AG04450 (cell line): ENCODE measurements around the gene TPGS1. TPM values are rescaled to one million over a fixed set of nuclear protein-coding genes. Genes with fewer than 3 reads are reported as not detected.

Source experiments
- CTCF ChIA-PET: fragments of 300-600, 350-600 bp; formaldehyde crosslinking; extraction: SDS; loops from one replicate; lab custom pipeline; 2022; ENCODE audit warnings: antibody characterized with exemption, inconsistent platforms; lab: Charles Lee
- POLR2A ChIA-PET: fragments of 350-600 bp; formaldehyde crosslinking; extraction: SDS; loops from one replicate; lab custom pipeline; 2021; ENCODE audit warnings: antibody characterized with exemption, inconsistent platforms; lab: Yijun Ruan, JAX
- DNase-seq: peaks from one replicate; pipeline ENCODE4 v3.0.0-alpha.2; 2011; ENCODE audit warnings: low read depth, low spot score
- H3K27ac ChIP-seq: one replicate; pipeline ENCODE4 v1.5.1; 2012; ENCODE audit warnings: low read depth, low read length, control low read depth
- H3K27me3 ChIP-seq: one replicate; pipeline ENCODE4 v1.6.0; 2012; ENCODE audit warnings: low read length; ENCODE audit not compliant: control insufficient read depth, insufficient read depth
- H3K4me3 ChIP-seq: 2 replicates; pipeline ENCODE4 v1.5.1; 2011; ENCODE audit warnings: mild to moderate bottlenecking, low read depth, low read length, control low read depth
- H3K9me3 ChIP-seq: 2 replicates; pipeline ENCODE4 v1.5.1; 2012; ENCODE audit warnings: low read length; ENCODE audit not compliant: control insufficient read depth, insufficient read depth
- polyA plus RNA-seq: library from polyadenylated mRNA; depleted of rRNA; stranded (reverse); fragments of >200 nt; gene quantifications from 2 replicates; pipeline ENCODE4 v1.2.3, GENCODE V29; 2011
- TF ChIP-seq, protein P1 (sequence below): IDR thresholded peaks from 2 replicates; pipeline ENCODE4 v1.5.1; 2011; ENCODE audit warnings: low read depth, low read length, control low read depth, inconsistent platforms

The TPGS1 gene
- polyA plus RNA-seq, 1 experiment: 2.6 TPM

DNA sequence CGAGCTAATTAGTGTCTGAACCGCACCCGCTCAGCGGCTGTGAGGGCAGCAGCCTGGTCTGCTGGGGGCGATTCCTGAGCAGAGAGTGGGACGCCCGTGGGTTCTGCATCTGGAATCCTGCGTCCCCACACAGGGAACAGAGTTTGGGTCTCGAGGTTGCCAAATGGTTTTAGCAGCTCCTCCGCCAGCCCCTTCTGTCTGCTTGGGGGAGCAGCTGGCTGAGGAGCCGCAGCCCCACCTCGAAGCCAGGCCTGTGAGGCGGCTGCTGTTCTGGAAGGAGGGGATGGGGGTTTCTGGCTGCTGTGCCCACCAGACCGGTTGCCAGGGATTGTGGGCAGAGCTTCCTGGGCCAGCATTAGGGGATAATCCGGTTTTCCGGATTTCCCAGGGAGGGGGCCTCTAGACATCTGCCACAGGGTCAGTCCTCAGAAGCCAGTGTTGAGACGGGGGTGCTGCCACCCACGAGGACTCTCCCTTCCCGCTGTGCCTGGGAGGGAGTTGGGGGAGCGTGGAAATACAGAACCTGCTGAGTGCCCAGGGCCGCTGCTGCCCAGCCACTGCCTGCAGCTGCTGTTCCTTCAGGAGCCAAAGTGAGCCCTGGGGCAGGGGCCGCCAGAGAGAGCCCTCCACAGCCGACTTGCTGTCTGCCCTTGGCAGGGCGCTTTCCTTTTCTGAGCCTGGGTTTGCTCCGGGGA is 26.2 kb downstream of the TPGS1 start:
- H3K4me3 ChIP-seq: peak overlapping the region; percentile 82
- peak overlapping the region; percentile 70 for H3K27ac ChIP-seq
- ChIA-PET POLR2A (interaction anchor here (1.2 to 2.2 kb wide), 2 partner anchors 39 to 42 kb away, joined by 5 to 8 read pairs; partner anchors contain the start of gene BSG), CTCF (interaction anchor here (0.6 to 4.2 kb wide), 4 partner anchors 23 to 1515 kb away, joined by 3 to 29 read pairs (median 4); no protein-coding TSS in a partner anchor)
- TF ChIP-seq, protein P1, sequence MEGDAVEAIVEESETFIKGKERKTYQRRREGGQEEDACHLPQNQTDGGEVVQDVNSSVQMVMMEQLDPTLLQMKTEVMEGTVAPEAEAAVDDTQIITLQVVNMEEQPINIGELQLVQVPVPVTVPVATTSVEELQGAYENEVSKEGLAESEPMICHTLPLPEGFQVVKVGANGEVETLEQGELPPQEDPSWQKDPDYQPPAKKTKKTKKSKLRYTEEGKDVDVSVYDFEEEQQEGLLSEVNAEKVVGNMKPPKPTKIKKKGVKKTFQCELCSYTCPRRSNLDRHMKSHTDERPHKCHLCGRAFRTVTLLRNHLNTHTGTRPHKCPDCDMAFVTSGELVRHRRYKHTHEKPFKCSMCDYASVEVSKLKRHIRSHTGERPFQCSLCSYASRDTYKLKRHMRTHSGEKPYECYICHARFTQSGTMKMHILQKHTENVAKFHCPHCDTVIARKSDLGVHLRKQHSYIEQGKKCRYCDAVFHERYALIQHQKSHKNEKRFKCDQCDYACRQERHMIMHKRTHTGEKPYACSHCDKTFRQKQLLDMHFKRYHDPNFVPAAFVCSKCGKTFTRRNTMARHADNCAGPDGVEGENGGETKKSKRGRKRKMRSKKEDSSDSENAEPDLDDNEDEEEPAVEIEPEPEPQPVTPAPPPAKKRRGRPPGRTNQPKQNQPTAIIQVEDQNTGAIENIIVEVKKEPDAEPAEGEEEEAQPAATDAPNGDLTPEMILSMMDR: no peak
- DNase-seq: no peak
- no peaks in the 10 kb centered on the region for H3K27me3 ChIP-seq
- peaks cover 3% of the 10 kb centered on the region; the same call in 1 of the 2 replicates for H3K9me3 ChIP-seq

DNA sequence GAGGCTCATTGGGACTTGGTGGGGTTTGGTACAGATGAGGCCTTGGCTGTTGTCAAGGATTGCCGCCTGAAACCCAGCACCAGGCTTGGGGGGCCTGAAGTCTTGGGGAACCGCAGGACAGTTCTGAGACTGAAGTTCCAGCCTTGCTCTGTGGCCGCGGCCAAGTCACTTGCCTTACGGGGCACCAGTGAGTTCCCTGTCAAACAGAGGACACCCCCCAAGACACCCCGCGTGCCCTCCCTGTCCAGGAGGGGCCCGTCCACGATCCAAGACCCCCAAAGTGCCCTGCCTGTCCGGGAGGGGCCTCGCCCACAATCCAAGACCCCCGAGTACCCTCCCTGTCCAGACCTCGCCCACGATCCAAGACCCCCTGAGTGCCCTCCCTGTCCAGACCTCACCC is 26.8 kb downstream of the TPGS1 start:
- H3K27ac ChIP-seq: no peak overlapping the region
- H3K27me3 ChIP-seq: no peaks in the 10 kb centered on the region
- H3K4me3 ChIP-seq: peak overlapping the region; percentile 82
- POLR2A ChIA-PET: no interaction called here
- no peak for DNase-seq
- TF ChIP-seq, protein P1: no peak
- CTCF ChIA-PET: no interaction called here
- H3K9me3 ChIP-seq: no peaks in the 10 kb centered on the region; the same call in 1 of the 2 replicates

DNA sequence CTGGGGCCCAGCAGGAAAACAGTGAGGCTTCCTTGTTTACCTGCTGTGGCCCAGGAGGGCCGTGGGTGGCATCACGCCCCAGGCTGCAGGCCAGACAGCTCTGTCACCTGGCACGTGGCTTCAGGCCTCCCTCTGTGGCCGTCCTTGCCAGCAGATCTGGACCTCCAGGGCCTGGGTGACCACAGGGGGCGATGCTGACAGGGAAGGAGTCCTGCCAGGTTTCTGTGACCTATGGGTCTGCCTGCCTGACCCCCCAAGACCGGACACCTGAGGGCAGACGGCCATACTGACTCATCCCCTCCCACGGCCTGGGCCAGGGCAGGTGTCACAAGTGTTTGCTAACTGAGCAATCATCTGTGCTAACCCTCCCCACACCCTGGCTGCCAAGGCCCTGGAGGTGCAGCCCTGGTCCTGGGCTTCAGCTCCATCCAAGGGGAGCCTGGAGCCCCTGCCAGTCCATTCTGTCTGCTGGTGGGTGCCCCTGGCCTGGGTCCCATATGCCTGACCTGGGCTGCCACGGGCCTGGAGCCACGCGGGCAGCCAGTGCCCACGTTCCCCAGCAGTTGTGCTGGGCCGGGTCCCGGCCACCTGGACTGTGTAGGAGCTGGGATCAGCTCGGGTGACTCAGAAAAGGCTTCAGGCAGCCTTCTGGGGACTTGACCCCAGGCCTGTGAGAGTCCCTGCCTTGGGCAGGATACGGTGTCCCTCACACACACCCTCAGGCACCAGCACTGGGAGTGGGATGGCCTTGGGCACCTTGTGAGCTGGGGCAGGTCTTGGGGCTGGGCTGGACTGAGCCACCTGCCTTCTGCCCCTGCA is 27.9 kb downstream of the TPGS1 start:
- no peaks in the 10 kb centered on the region for H3K27me3 ChIP-seq
- CTCF ChIA-PET: no interaction called here
- TF ChIP-seq, protein P1: no peak
- H3K4me3 ChIP-seq: no peak overlapping the region
- H3K9me3 ChIP-seq: no peaks in the 10 kb centered on the region; the same call in 1 of the 2 replicates
- POLR2A ChIA-PET: no interaction called here
- DNase-seq: no peak
- H3K27ac ChIP-seq: no peak overlapping the region

DNA sequence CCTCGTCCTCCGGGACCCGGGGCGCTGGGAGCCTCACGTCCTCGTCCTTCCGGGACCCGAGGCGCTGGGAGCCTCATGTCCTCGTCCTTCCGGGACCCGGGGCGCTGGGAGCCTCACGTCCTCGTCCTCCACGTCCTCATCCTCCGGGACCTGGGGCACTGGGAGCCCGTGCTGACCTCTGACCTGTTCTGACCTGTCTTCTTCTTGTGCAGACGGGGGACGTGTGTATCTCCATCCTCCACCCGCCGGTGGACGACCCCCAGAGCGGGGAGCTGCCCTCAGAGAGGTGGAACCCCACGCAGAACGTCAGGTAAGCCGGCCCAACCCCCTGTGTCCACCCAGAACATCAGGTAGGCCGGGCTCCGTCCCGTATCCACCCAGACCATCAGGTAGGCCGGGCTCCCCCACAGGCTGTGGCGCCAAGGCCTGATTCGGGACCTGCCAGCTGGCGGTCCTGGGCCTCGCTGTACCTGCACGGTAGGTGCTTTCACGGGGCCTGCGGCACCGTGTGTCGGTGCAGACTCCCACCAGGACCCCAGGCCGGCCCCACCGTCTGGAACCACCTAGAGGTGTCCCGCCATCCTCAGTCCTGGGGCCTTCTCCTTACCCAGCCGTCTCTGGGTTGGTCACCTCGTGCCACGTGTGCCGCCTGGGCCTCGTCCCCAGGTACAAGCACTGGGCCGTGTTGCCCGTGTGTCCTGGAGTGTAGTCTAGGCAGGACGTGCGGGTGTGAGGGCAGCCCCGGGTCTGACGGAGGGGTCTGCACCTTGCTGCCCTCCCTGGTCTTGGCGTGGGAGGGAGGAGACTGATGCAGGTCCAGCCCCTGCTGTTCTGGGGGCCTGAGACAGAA is 29.0 kb downstream of the TPGS1 start:
- no peak overlapping the region for H3K4me3 ChIP-seq
- ChIA-PET POLR2A (no interaction called here), CTCF (no interaction called here)
- H3K9me3 ChIP-seq: no peaks in the 10 kb centered on the region; the same call in 1 of the 2 replicates
- no peak overlapping the region for H3K27ac ChIP-seq
- DNase-seq: no peak
- H3K27me3 ChIP-seq: no peaks in the 10 kb centered on the region
- TF ChIP-seq, protein P1: no peak
